GM20000 (cell line): ENCODE measurements around the gene CXCL13.
"Not testable (repeated sequence)": the region's sequence is repeated elsewhere in the genome, so short reads cannot be mapped to it uniquely, and the experiment has no call there.

Experiments
- DNase-seq: peaks from one replicate; pipeline ENCODE4 v3.0.0; 2012; ENCODE audit warnings: low spot score
- TF ChIP-seq, protein P1 (sequence below): IDR thresholded peaks from 2 replicates; pipeline ENCODE4 v1.5.1; 2012; ENCODE audit warnings: mild to moderate bottlenecking, control low read depth; ENCODE audit errors: extremely low read depth, missing control alignments

CXCL13 gene, protein sequence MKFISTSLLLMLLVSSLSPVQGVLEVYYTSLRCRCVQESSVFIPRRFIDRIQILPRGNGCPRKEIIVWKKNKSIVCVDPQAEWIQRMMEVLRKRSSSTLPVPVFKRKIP

DNA sequence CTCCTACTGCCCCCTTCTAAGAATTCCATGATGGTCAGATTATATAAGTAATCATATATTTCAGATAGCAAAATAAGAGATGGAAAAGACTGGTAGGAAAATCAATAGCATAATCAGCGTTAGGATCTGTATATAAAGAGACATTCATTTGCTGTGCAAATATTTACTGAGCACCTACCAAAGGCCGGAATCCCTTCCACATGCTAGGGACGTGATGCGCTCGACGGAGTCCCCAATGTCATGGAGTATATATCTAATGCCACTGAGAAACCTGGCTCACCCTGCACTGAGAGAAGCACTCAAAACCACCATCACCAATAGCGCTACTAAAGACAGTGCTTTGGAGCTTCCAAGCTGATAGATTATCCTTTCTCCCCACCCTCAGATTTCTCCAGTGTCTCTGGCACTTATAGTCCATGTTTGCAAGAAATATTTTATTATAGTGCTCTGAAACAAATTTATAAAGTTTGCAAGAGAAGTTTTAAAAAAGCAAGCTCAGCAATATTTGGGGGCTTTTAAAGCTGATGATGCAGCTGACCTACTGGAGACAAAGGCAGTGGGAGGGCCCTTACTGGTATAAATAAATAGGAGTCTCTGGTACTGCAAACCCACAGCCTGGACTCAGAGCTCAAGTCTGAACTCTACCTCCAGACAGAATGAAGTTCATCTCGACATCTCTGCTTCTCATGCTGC is at the start of gene CXCL13:
TSS of gene CXCL13 (plus strand) at position 611 of the 693 bp plus-strand sequence. CDS start at position 657, 46 bp downstream.
- DNase-seq, result no peak
- TF ChIP-seq, protein P1, sequence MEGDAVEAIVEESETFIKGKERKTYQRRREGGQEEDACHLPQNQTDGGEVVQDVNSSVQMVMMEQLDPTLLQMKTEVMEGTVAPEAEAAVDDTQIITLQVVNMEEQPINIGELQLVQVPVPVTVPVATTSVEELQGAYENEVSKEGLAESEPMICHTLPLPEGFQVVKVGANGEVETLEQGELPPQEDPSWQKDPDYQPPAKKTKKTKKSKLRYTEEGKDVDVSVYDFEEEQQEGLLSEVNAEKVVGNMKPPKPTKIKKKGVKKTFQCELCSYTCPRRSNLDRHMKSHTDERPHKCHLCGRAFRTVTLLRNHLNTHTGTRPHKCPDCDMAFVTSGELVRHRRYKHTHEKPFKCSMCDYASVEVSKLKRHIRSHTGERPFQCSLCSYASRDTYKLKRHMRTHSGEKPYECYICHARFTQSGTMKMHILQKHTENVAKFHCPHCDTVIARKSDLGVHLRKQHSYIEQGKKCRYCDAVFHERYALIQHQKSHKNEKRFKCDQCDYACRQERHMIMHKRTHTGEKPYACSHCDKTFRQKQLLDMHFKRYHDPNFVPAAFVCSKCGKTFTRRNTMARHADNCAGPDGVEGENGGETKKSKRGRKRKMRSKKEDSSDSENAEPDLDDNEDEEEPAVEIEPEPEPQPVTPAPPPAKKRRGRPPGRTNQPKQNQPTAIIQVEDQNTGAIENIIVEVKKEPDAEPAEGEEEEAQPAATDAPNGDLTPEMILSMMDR, result no peak

DNA sequence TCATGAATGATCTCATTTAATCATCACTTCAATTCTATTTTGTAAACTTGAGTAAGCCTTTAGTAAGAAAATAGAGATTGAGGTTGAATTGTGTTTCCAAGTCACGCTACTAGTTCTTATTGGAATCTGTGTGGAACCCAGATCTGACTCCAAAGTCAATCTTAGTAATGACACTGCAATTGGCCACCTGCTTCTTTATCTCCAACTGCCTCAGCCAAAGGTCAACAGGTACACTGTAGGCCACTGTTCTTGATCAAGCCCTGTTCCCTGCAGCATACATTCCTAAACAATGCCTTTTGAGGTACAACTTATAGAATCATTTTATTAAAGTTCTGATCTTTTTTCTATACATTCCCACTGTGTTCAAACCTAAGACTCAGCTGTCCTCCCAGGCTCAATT is 45.5 kb upstream of the CXCL13 start:
- TF ChIP-seq, protein P1, result no peak
- DNase-seq, result no peak

DNA sequence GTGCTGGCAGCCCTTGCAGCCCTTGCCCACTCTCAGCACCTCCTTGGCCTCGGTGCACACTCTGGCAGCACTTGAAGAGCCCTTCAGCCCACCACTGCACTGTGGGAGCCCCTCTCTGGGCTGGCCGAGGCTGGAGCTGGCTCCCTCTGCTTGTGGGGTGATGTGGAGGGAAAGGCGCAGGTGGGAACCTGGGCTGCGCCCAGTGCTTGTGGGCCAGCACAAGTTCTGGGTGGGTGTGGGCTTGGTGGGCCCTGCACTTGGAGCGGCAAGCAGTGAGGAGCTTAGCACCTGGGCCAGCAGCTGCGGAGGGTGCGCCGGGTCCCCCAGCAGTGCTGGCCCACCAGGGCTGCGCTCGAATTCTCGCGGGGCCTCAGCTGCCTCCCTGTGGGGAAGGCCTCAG is 43.9 kb upstream of the CXCL13 start:
- not testable (repeated sequence) for DNase-seq

DNA sequence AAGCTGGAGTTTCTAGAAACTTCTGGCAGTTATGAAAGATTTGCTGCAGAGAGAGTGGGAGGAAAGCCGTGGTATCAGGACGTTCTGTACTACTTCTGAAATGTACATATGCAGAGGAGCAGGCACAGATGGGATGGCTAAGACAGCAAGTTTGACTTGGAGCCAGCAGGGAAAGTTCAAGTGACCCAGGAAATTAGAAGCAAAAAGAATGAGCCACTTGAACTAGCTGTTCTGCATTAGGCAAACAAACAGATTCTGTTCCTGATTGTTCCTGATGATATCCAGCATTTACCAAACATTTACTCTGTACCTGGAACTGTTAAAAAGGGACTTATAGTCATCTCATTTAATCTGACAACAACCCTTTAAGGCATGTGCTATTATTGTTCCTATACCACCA is 41.4 kb upstream of the CXCL13 start:
- TF ChIP-seq, protein P1, result no peak
- no peak for DNase-seq

DNA sequence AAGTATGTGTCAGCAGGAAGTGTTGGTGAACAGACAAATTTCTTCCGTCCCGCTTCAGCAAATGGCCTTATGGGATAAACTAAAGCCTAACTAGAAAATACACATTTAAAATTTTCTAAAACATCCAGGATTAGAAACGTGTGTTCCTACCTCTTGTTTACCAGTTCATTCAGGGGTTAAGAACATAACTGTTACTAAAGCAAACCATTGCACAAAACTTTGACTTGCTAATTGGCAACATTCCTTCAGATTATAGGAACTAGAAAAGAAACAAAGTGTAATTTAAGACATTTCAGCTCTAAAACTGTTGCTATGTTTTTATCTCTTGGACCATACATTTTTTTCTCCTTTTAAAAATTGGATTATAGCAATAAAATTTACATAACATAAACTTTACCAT is 39.5 kb upstream of the CXCL13 start:
- TF ChIP-seq, protein P1, result no peak

DNA sequence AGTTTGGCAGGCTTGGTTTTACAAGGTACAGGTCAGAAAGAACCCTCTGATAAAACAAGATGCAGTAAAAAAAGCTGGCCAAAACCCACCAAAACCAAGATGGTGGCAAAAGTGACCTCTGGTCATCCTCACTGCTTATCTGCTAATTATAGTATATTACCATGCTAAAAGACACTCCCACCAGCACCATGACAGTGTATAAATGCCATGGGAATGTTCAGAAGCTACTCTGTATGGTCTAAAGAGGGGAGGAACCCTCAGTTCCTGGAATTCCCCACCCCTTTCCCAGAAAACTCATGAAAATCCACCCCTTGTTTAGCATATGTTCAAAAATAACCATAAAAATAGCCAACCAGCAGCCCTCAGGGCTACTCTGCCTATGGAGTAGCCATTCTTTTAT is 38.1 kb upstream of the CXCL13 start:
- TF ChIP-seq, protein P1, result no peak
- no peak for DNase-seq

More for the DNA sequence above, 39.5 kb upstream of the CXCL13 start:
- no peak for DNase-seq

DNA sequence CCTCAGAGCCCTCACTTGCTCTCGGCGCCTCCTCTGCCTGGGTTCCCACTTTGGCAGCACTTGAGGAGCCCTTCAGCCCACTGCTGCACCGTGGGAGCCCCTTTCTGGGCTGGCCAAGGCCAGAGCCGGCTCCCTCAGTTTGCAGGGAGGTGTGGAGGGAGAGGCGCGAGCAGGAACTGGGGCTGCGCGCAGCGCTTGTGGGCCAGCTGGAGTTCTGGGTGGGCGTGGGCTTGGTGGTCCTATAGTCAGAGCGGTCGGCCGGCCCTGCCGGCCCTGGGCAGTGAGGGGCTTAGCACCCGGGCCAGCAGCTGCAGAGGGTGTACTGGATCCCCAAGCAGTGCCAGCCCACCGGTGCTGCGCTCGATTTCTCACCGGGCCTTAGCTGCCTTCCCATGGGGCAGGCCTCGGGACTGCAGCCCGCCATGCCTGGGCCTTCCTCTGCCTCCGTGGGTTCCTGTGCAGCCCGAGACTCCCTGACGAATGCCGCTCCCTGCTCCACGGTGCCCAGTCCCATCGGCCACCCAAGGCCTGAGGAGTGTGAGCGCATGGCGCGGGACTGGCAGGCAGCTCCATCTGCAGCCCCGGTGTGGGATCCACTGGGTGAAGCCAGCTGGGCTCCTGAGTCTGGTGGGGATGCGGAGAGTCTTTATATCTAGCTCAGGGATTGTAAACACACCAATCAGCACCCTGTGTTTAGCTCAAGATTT is 35.0 kb upstream of the CXCL13 start:
- not testable (repeated sequence) for DNase-seq

DNA sequence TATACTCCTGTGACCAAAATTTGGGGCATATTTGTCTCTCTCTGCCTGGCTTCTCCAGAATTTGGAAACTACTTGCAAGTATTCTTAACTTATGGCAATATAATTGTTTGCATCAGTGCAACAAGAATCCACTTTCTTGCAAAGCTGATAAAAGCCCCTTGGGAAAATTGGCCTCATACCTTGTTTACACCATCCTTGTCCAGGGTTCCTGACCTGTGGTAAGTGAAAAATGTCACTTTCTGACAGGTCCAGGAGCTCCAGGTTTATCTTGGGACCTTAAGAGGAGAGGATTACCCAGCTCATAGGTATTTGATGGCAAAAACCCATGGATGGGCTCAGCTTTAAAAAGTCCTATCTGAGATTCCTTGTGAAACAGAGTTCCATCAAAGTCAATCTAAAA is 29.3 kb upstream of the CXCL13 start:
- DNase-seq, result no peak
- TF ChIP-seq, protein P1, result no peak
